ENCODE results near the gene RIMBP3C. TPM values are rescaled to one million over a fixed set of nuclear protein-coding genes. Genes with fewer than 3 reads are reported as not detected.
"Not testable (repeated sequence)": the region's sequence is repeated elsewhere in the genome, so short reads cannot be mapped to it uniquely, and the experiment has no call there.

The RIMBP3C gene
- total RNA-seq, 4 donors from 2014 or later, result 0.31 TPM; not detected in 3

- DNase-seq (ENCODE audit: low spot score), result not testable (repeated sequence)
- peak; percentile 41 for ATAC-seq (ENCODE audit: low FRiP score)
Observed at GRCh38 chr22:21550008-21550677, 1.1 kb downstream of the RIMBP3C start.

GRCh38 chr22:21549558-21549957, 1.7 kb downstream of the RIMBP3C start:
- not testable (repeated sequence) for DNase-seq (ENCODE audit: low spot score); ATAC-seq (ENCODE audit: low FRiP score)

GRCh38 chr22:21544432-21545322, 6.6 kb downstream of the RIMBP3C start:
- DNase-seq (ENCODE audit: low spot score); ATAC-seq (ENCODE audit: low FRiP score): not testable (repeated sequence)

GRCh38 chr22:21539862-21540261, 11.4 kb downstream of the RIMBP3C start:
- not testable (repeated sequence) for ATAC-seq (ENCODE audit: low FRiP score); DNase-seq (ENCODE audit: low spot score)

GRCh38 chr22:21532863-21533648, 18.2 kb downstream of the RIMBP3C start:
- ATAC-seq (ENCODE audit: low FRiP score); DNase-seq (ENCODE audit: low spot score): not testable (repeated sequence)

- not testable (repeated sequence) for DNase-seq (ENCODE audit: low spot score)
- peak; percentile 26 for ATAC-seq (ENCODE audit: low FRiP score)
Observed at GRCh38 chr22:21531525-21531924, 19.7 kb downstream of the RIMBP3C start.

- not testable (repeated sequence) for DNase-seq (ENCODE audit: low spot score); ATAC-seq (ENCODE audit: low FRiP score)
Observed at GRCh38 chr22:21526705-21527500, 24.4 kb downstream of the RIMBP3C start.

GRCh38 chr22:21516970-21517764, 34.1 kb downstream of the RIMBP3C start:
- ATAC-seq (ENCODE audit: low FRiP score) (peak; percentile 77), DNase-seq (ENCODE audit: low spot score) (peak; percentile 22)

- DNase-seq (ENCODE audit: low spot score), result not testable (repeated sequence)
- ATAC-seq (ENCODE audit: low FRiP score), result peak; percentile 9
Observed at GRCh38 chr22:21516522-21516921, 34.7 kb downstream of the RIMBP3C start.

- DNase-seq (ENCODE audit: low spot score); ATAC-seq (ENCODE audit: low FRiP score): not testable (repeated sequence)
Observed at GRCh38 chr22:21515234-21515633, 36.0 kb downstream of the RIMBP3C start.

- ATAC-seq (ENCODE audit: low FRiP score), result peak; percentile 21
Observed at GRCh38 chr22:21514117-21514516, 37.1 kb downstream of the RIMBP3C start.

GRCh38 chr22:21512022-21512421, 39.2 kb downstream of the RIMBP3C start:
- not testable (repeated sequence) for ATAC-seq (ENCODE audit: low FRiP score)

More at GRCh38 chr22:21514117-21514516, 37.1 kb downstream of the RIMBP3C start:
- not testable (repeated sequence) for DNase-seq (ENCODE audit: low spot score)

GRCh38 chr22:21510397-21510796, 40.9 kb downstream of the RIMBP3C start:
- ATAC-seq (ENCODE audit: low FRiP score), result not testable (repeated sequence)

More at GRCh38 chr22:21512022-21512421, 39.2 kb downstream of the RIMBP3C start:
- not testable (repeated sequence) for DNase-seq (ENCODE audit: low spot score)

GRCh38 chr22:21499623-21500506, 51.4 kb downstream of the RIMBP3C start:
- ATAC-seq (ENCODE audit: low FRiP score); DNase-seq (ENCODE audit: low spot score): not testable (repeated sequence)

More at GRCh38 chr22:21510397-21510796, 40.9 kb downstream of the RIMBP3C start:
- DNase-seq (ENCODE audit: low spot score), result not testable (repeated sequence)

GRCh38 chr22:21498489-21498888, 52.8 kb downstream of the RIMBP3C start:
- DNase-seq (ENCODE audit: low spot score); ATAC-seq (ENCODE audit: low FRiP score): not testable (repeated sequence)

- ATAC-seq (ENCODE audit: low FRiP score), result peak; percentile 82
- DNase-seq (ENCODE audit: low spot score), result not testable (repeated sequence)
Observed at GRCh38 chr22:21497984-21498383, 53.3 kb downstream of the RIMBP3C start.
